KMS-11 (cell line): Measurements from ENCODE around the gene LIF.
"Not testable (repeated sequence)": the region's sequence is repeated elsewhere in the genome, so short reads cannot be mapped to it uniquely, and the experiment has no call there.

ENCODE experiments used
- H2AFZ ChIP-seq: fragments of 200-600 bp; sonication (generic); 2 replicates; pipeline ENCODE4 v1.6.1; 2016; ENCODE audit warnings: antibody characterized with exemption, mixed run types, low read depth
- H3K27ac ChIP-seq: fragments of 200-600 bp; sonication (generic); 2 replicates; pipeline ENCODE4 v1.6.1; 2016; ENCODE audit warnings: mild to moderate bottlenecking, mixed run types
- H3K27me3 ChIP-seq: fragments of 200-600 bp; sonication (generic); 2 replicates; pipeline ENCODE4 v1.6.1; 2017; ENCODE audit warnings: mild to moderate bottlenecking, low read depth, mixed run types, moderate library complexity; ENCODE audit not compliant: insufficient read depth
- H3K36me3 ChIP-seq: fragments of 200-600 bp; sonication (generic); 2 replicates; pipeline ENCODE4 v1.6.1; 2017; ENCODE audit warnings: mild to moderate bottlenecking, mixed run types; ENCODE audit not compliant: insufficient read depth
- H3K4me1 ChIP-seq: fragments of 200-600 bp; sonication (generic); 2 replicates; pipeline ENCODE4 v1.6.1; 2016; ENCODE audit warnings: mild to moderate bottlenecking, low read depth, mixed run types; ENCODE audit not compliant: poor library complexity, severe bottlenecking
- H3K4me2 ChIP-seq: fragments of 200-600 bp; sonication (generic); 2 replicates; pipeline ENCODE4 v1.7.0; 2016; ENCODE audit warnings: mild to moderate bottlenecking, mixed run types
- H3K4me3 ChIP-seq: fragments of 200-600 bp; sonication (generic); IDR thresholded peaks from 2 replicates; pipeline ENCODE4 v1.6.1; 2017; ENCODE audit warnings: low read depth, low read length, mixed read lengths; ENCODE audit not compliant: insufficient read depth
- H3K79me2 ChIP-seq: fragments of 200-600 bp; sonication (generic); 2 replicates; pipeline ENCODE4 v1.6.1; 2016; ENCODE audit warnings: low read depth, mixed run types; ENCODE audit not compliant: insufficient read depth
- H3K9ac ChIP-seq: fragments of 200-600 bp; sonication (generic); 2 replicates; pipeline ENCODE4 v1.6.1; 2016; ENCODE audit warnings: mild to moderate bottlenecking, mixed run types
- H4K20me1 ChIP-seq: fragments of 200-600 bp; sonication (generic); 2 replicates; pipeline ENCODE4 v1.6.1; 2016; ENCODE audit warnings: mild to moderate bottlenecking, mixed run types; ENCODE audit not compliant: insufficient read depth
- TF ChIP-seq, protein P1 (sequence below): fragments of 200-600 bp; sonication (generic); conservative IDR thresholded peaks from 2 replicates; pipeline ENCODE4 v1.6.1; 2017; ENCODE audit warnings: low read depth, mild to moderate bottlenecking, antibody characterized with exemption, low read length, moderate library complexity, mixed read lengths

LIF gene

DNA sequence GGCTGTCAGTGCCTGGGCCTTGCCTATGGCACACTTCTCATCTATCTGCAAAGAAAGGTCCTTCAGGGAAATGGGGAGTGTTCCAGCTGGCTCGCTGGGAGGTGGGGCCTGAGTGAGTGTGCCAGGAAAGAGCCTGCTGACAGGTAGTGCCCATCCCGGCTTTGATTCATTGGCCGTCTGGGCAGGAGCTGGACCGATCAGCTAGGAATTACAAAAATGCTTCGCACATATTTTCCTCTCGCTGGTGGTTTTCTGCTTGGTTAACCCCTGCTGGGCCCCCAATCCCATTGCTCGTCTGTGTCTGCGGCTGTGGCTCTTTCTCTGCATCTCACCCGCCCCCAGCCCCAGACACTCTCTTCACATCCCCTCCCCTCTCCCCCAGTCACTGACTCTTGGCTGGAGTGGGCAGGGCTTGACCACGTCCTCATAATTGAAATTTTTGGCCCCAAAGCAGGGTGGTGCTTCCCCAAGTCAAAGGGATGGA, 10.8 kb downstream of the LIF start:
- no peak overlapping the region for H3K9ac ChIP-seq
- no peak overlapping the region for H2AFZ ChIP-seq
- H3K79me2 ChIP-seq, result no peaks in the 10 kb centered on the region
- no peak overlapping the region for H3K27ac ChIP-seq
- no peaks in the 10 kb centered on the region for H4K20me1 ChIP-seq
- H3K4me3 ChIP-seq, result no peak overlapping the region
- TF ChIP-seq, protein P1, sequence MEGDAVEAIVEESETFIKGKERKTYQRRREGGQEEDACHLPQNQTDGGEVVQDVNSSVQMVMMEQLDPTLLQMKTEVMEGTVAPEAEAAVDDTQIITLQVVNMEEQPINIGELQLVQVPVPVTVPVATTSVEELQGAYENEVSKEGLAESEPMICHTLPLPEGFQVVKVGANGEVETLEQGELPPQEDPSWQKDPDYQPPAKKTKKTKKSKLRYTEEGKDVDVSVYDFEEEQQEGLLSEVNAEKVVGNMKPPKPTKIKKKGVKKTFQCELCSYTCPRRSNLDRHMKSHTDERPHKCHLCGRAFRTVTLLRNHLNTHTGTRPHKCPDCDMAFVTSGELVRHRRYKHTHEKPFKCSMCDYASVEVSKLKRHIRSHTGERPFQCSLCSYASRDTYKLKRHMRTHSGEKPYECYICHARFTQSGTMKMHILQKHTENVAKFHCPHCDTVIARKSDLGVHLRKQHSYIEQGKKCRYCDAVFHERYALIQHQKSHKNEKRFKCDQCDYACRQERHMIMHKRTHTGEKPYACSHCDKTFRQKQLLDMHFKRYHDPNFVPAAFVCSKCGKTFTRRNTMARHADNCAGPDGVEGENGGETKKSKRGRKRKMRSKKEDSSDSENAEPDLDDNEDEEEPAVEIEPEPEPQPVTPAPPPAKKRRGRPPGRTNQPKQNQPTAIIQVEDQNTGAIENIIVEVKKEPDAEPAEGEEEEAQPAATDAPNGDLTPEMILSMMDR, result no peak
- peaks cover 21% of the 10 kb centered on the region for H3K27me3 ChIP-seq
- H3K36me3 ChIP-seq, result no peaks in the 10 kb centered on the region
- H3K4me1 ChIP-seq, result no peaks in the 10 kb centered on the region
- no peak overlapping the region for H3K4me2 ChIP-seq

DNA sequence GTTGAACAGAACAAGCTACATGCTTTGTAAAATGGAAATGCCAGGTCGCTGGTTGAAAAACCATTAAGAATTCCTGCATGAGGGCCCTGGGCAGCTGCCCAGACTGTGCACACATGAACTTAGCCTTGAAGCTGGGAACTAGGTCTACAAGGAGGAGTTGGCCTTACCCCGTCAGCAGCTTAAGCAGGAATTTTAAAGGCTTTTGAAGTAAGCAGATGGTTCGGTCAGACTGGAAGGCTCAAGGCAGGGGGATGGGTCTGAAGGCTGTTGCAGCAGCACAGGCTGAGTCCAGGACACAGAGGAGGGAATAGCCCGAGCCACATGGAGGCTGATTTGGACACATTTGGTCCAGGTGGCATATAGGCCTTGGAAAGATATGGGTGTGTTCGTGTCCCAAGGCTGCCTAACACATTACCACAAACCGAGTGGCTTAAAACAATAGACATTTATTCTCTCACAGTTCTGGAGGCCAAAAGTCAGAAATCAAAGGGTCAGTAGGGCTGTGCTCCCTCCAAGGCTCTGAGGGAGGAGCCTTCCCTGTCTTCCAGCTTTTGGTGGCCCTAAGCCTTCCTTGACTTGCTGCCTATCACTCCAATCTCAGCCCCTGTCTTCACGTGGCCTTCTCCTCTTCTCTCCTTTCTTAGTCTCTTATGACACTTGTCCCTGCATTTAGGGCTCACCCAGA, 11.6 kb downstream of the LIF start:
- H3K4me1 ChIP-seq, result no peaks in the 10 kb centered on the region
- no peak overlapping the region for H3K4me2 ChIP-seq
- H3K79me2 ChIP-seq, result no peaks in the 10 kb centered on the region
- no peak overlapping the region for H2AFZ ChIP-seq
- H3K9ac ChIP-seq, result no peak overlapping the region
- H4K20me1 ChIP-seq, result no peaks in the 10 kb centered on the region
- no peak overlapping the region for H3K27ac ChIP-seq
- H3K4me3 ChIP-seq, result no peak overlapping the region
- no peaks in the 10 kb centered on the region for H3K36me3 ChIP-seq
- TF ChIP-seq, protein P1, result no peak
- H3K27me3 ChIP-seq, result peaks cover 23% of the 10 kb centered on the region

DNA sequence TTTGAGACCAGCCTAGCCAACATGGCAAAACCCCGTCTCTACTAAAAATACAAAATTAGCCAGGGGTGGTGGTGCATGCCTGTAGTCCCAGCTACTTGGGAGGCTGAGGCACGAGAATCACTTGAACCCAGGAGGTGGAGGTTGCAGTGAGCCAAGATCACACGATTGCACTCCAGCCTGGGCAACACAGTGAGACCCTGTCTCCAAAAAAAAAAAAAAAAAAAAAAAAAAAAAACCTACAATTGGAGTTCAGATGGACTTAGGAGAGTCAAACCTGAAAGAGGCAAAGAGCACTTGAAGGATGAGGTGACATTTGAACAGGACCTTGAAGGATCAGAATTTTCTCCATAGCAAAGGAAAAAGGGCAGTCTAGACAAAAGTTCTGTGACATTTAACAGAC, 12.2 kb downstream of the LIF start:
- H3K27ac ChIP-seq, H3K4me1 ChIP-seq: not testable (repeated sequence)

DNA sequence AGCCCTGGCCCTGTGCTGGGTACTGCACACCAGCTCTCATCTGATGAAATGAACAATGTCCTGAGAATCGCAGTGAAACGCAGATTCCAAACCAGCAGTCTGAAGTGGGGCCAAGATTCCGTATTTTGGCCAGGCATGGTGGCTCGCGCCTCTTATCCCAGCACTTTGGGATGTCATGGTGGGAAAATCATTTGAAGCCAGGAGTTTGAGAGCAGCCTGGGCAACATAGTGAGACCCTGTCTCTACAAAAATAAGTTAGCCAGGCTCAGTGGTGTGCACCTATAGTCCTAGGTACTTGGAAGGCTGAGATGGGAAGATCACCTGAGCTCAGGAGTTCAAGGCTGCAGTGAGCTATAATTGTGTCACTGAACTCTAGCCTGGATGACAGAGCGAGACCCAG, 13.0 kb downstream of the LIF start:
- Histone ChIP-seq H2AFZ (no peak overlapping the region), H3K27me3 (peaks cover 23% of the 10 kb centered on the region), H3K4me3 (no peak overlapping the region), H3K4me2 (no peak overlapping the region), H3K4me1 (no peaks in the 10 kb centered on the region), H3K9ac (no peak overlapping the region), H3K36me3 (no peaks in the 10 kb centered on the region), H4K20me1 (no peaks in the 10 kb centered on the region), H3K27ac (no peak overlapping the region), H3K79me2 (no peaks in the 10 kb centered on the region)
- TF ChIP-seq, protein P1, result no peak

More for the DNA sequence above, 12.2 kb downstream of the LIF start:
- not testable (repeated sequence) for H3K9ac ChIP-seq, H3K79me2 ChIP-seq, H3K36me3 ChIP-seq, H4K20me1 ChIP-seq, H3K4me2 ChIP-seq, H2AFZ ChIP-seq, H3K4me3 ChIP-seq
- H3K27me3 ChIP-seq, result peaks cover 23% of the 10 kb centered on the region

DNA sequence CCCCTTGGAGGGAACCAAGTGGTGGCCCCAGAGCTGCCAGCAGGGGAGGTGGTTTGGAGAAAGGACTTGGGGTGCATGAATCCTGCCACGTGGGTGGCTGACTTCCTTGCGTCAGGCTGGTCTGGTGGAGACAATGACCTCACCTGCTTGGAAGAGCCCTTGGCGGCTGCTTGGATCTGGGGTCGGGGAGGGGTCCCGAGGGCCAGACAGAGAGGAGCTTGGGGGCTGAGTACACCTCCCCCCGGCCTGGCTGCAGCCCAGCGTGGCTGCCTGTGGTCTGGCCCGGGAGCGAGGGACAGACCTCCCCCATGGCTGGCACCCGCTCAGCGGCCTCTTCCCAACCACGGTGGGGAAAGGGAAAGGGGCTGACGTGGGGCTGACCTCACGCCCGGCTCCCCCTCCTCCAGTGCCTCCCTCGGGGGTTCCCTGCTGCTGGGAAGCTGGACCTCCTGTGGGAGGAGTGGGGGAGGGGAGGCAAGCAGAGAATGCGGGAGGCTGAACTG, 13.8 kb downstream of the LIF start:
- no peaks in the 10 kb centered on the region for H3K36me3 ChIP-seq
- TF ChIP-seq, protein P1, result no peak
- H3K4me1 ChIP-seq, result no peaks in the 10 kb centered on the region
- H3K9ac ChIP-seq, result no peak overlapping the region
- H3K4me3 ChIP-seq, result no peak overlapping the region
- H3K79me2 ChIP-seq, result no peaks in the 10 kb centered on the region
- H3K27ac ChIP-seq, result no peak overlapping the region
- peaks cover 23% of the 10 kb centered on the region for H3K27me3 ChIP-seq
- no peaks in the 10 kb centered on the region for H4K20me1 ChIP-seq
- H2AFZ ChIP-seq, result no peak overlapping the region
- no peak overlapping the region for H3K4me2 ChIP-seq
